Right renal cortex interstitium (tissue), 3 donors: ENCODE measurements around the gene UBXN11. TPM values are rescaled to one million over a fixed set of nuclear protein-coding genes. Genes with fewer than 3 reads are reported as not detected.

Experiments
- DNase-seq, 3 donors: peaks; one replicate each; pipeline ENCODE4 v3.0.0-alpha.2; 2013; ENCODE audit warnings: low read depth in 3 of 3, low spot score in 2 of 3
- polyA plus RNA-seq, 3 donors: library from polyadenylated mRNA; unstranded; fragments of 120-200 nt; gene quantifications; one replicate each; pipeline ENCODE4 v1.2.1, GENCODE V29; 2013; ENCODE audit not compliant: insufficient read length in 3 of 3

The UBXN11 gene
- polyA plus RNA-seq, 3 donors, result 33.2 to 35.5 (median 35.3) TPM

DNA sequence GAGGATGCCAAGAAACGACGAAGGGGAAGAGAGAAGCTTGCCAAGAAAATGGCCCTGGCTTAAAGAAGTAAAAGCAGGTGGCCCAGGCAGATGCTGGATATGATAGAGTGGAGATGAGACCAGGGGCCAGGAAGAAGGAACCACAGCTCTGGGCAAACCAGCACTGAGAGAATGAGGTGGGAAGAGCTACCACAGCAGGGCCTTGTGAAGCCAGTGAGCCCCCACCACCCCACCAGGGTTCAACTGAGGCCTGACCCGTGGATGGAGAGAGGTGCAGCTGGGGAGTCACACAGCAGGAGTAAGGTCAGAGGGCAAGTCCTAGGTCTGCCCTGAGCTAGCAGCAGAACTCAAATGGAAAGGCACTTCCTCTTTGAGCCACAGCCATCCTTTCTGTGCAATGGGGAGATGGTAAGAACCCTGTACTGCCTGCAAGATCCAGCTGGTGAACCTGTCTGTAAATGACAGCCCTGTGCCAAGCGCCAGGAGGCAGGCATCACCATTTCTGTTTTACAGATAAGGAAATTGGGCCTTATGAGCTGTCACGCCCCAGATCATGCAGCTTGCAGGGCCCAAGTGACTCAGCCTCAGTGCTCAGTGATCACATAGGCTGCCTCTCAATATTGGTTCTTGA lies 18.0 kb downstream of the UBXN11 start:
- DNase-seq, result no peak

- no peak for DNase-seq
Observed at GRCh38 chr1:26287811-26288210, 18.6 kb downstream of the UBXN11 start.

DNA sequence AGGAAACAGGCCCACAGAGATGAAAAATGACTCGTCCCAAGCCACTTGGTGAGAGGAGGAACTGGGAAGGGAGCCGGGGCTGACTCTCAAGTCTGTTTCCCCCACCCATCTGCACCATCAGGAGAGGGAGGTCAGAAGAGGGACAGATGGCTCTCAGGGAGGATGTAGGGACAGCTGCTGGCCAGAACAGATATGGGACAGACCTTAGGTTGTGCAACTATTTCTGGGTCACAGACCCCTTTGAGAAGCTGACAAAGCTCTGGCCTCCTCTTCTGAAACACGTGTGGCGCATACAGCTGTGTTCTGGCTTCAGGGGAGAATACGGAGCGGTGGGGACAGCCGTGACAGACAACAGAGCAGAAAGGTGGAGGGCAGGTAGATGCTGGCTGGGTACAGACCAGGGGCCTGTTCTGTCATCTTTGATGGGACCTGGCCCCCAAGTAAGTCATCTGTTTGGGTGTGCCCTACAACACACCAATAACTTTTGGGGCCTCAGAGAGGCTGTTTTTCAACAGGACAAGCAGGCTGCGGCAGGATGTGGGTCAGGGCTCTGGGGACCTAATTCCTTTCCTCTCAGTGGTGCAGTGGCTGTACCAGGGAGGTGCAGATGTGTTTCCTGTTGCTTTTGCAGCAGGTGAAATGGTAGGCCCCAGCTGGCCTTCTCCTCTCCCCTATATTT lies 19.3 kb downstream of the UBXN11 start:
- DNase-seq, result no peak

- DNase-seq, result no peak
Observed at GRCh38 chr1:26286064-26286416, 20.4 kb downstream of the UBXN11 start.

GRCh38 chr1:26285366-26286063 lies 20.9 kb downstream of the UBXN11 start:
- DNase-seq, result no peak

- DNase-seq, result no peak
Observed at GRCh38 chr1:26284597-26285347, 21.7 kb downstream of the UBXN11 start.

GRCh38 chr1:26283871-26284596 lies 22.4 kb downstream of the UBXN11 start:
- no peak for DNase-seq

- DNase-seq, result no peak
Observed at GRCh38 chr1:26283279-26283853, 23.1 kb downstream of the UBXN11 start.

DNA sequence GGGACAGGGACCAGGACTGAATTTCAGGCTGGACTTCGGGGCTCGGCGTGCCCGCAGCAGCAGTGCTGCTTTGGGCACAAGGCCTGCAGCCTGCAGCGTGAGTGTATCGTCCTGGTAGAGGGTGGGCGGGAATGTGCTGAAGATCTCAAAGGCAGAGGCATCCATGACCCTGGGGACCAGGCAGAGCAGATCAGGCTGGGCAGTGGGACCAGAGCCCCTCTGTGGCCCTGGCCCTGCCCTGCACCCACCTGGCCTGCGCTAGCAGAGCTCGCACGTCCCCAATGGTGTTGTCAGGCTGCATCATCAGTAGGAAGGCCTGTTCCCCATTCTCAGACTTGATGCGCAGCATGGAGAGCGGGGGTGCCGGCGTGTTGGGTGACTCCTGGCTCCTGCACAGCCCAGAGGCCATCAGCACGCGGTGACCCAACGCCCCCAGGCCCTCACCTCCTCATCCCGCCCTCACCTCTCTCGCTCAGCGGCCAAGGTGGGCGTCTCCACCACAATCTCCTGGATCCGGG lies 24.0 kb downstream of the UBXN11 start:
- no peak for DNase-seq

DNA sequence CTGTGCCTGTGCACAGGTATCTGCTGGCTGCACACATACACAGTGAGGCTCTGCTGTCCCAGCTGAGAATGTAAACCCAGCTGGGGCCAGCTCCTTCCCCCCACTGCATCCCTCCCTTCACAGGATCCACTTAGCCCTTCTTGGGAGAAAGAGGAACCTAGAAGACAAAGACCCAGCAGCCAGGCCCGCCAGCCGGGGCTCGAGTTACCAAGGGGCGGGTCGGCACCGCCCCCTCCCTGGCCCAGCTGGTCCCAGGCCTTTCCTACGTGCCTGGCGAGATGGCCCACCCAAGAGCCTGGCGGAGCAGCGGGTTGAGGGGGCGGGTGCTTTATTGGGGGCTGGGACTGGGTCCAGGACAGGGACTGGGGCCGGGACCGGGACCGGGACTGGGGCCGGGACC lies 24.5 kb downstream of the UBXN11 start:
- no peak for DNase-seq

DNA sequence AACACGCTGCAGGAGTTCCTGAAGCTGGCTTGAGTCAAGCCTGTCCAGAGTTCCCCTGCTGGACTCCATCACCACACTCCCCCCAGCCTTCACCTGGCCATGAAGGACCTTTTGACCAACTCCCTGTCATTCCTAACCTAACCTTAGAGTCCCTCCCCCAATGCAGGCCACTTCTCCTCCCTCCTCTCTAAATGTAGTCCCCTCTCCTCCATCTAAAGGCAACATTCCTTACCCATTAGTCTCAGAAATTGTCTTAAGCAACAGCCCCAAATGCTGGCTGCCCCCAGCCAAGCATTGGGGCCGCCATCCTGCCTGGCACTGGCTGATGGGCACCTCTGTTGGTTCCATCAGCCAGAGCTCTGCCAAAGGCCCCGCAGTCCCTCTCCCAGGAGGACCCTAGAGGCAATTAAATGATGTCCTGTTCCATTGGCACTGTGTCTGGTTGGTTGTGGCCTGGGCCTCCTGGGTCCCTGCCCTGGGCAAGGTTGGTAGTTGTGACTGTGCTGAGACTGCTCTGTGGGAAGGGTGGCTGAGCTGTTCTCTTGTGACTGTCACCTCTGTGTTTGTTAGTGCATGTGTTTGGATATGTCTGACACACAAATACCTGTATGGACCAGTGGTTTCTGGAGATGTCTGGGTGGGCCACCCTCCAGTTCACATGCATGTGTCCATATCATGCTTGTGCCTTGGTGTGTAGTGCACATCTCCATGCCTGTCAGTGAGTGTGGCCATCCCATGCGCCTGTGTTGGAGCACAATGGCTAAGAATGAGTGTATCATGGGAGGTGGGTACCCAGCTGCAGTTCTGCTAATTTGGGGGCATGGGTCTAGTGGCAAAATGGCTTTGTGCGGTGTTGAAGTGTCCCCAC lies 25.1 kb downstream of the UBXN11 start:
- no peak for DNase-seq

GRCh38 chr1:26280333-26281042 lies 25.9 kb downstream of the UBXN11 start:
- DNase-seq, result no peak

- DNase-seq, result peak; percentile 49 to 60 (median 60)
Observed at GRCh38 chr1:26279456-26280332, 26.7 kb downstream of the UBXN11 start, which contains the start of gene SH3BGRL3. Gene SH3BGRL3 (plus strand): TSS chr1:26280086. CDS start chr1:26280156, 70 bp downstream.

GRCh38 chr1:26278724-26279455 lies 27.5 kb downstream of the UBXN11 start:
- DNase-seq, result no peak

GRCh38 chr1:26278303-26278702 lies 28.1 kb downstream of the UBXN11 start:
- DNase-seq, result no peak

GRCh38 chr1:26277719-26278118 lies 28.7 kb downstream of the UBXN11 start:
- no peak for DNase-seq

DNA sequence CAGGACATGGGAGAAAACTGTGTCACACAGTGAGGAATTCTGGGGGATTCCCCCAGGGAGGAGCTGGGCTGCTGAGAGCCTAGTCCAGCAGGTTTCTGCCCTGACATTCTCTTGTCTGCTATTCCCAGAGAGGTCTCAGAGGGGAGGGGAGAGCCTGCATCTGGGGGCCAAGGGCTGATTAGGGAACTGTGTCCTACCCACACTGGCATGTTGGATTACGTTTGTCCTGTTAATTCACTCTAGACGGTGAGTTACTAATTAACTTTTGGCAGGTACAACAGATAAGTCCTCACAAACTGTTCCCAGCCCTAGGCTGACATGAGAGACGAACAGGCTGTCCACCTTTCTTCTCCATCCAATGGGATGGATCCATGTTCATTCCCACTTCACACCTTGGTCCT lies 29.2 kb downstream of the UBXN11 start:
- DNase-seq, result no peak
